Pancreas (tissue), 10 donors: ENCODE results near the gene KHSRP. TPM values are rescaled to one million over a fixed set of nuclear protein-coding genes. Genes with fewer than 3 reads are reported as not detected.
"Not testable (repeated sequence)": the region's sequence is repeated elsewhere in the genome, so short reads cannot be mapped to it uniquely, and the experiment has no call there.

Experiments
- ATAC-seq, 4 donors: fragments of 200-7000 bp; cut with Tn5 transposase; one replicate each; pipeline versions ENCODE4 v1.8.0 to v1.9.1; 2020; ENCODE audit warnings: mild to moderate bottlenecking in 4 of 4, moderate library complexity in 4 of 4
- DNase-seq, 6 donors: peaks; one replicate each; pipeline ENCODE4 v3.0.0-alpha.2; 2020
- FAIRE-seq: peaks from 2 replicates; lab custom pipeline; 2012; peaks lifted over from hg19 to GRCh38; lab: Jason Lieb, UNC
- H3K27ac ChIP-seq, 4 donors: fragments of 200-600 bp; sonication (generic); 1 replicate in 3 of 4; 2 replicates in 1 of 4; pipeline versions ENCODE4 v1.5.0 to v1.8.0; 2020
- H3K27me3 ChIP-seq, 4 donors: fragments of 200-600 bp; one replicate each; pipeline ENCODE4 v1.8.0; 2021
- H3K36me3 ChIP-seq, 3 donors: fragments of 200-600 bp; sonication (generic) in 1 of 3; one replicate each; pipeline versions ENCODE4 v1.5.0 to v1.8.0; 2020 to 2021
- H3K4me1 ChIP-seq, 3 donors: fragments of 200-600 bp; one replicate each; pipeline ENCODE4 v1.8.0; 2021
- H3K4me3 ChIP-seq, 4 donors: fragments of 200-600 bp; sonication (generic) in 2 of 4; one replicate each; pipeline versions ENCODE4 v1.5.0 to v1.8.0; 2020 to 2021
- H3K9me3 ChIP-seq, 4 donors: fragments of 200-600 bp; one replicate each; pipeline ENCODE4 v1.8.0; 2021
- CTCF ChIP-seq, 4 donors: fragments of 200-600 bp; sonication (generic) in 3 of 4; IDR thresholded peaks; one replicate each; pipeline versions ENCODE4 v1.5.0 to v1.8.0; 2021; ENCODE audit warnings: antibody characterized with exemption in 4 of 4
- WGBS, 2 donors: extraction: QIAGEN DNeasy Blood & Tissue Kit; methylation state at CpG; one replicate each; pipeline ENCODE4 v1.1.7; 2013; 5-methylcytosine and 5-hydroxymethylcytosine counted together
- intact Hi-C, 3 donors: fragments of 100-400 bp; cut with DNase I; formaldehyde crosslinking; loops; one replicate each; pipeline versions ENCODE4 v1.11.1 to v1.14.2; 2022
- polyA plus RNA-seq, 2 donors: library from polyadenylated mRNA; stranded (reverse); fragments of 200-250 nt; gene quantifications; one replicate each; pipeline ENCODE4 v1.2.3, GENCODE V29; 2013
- total RNA-seq, 6 donors: library from RNA; stranded (reverse); fragmentation: NEBNext Ultra II Directional in 4 of 6; extraction: Animal tissue kit (Norgen Biotek cat#: 25700) in 4 of 6; gene quantifications; one replicate each; pipeline versions ENCODE4 v1.2.1 to v1.2.4, GENCODE V29; 2021 to 2023
- donor health status: healthy with polysubstance abuse.
- donor health status: DM: no; HTN: no; CAD: no; lungs with moderate emphysema.
- donor health status: DM: no; HTN: no; CAD: no.
- donor health status: control.
- donor health status: control.
- donor health status: Bipolar disorder and iron deficiency.
- donor health status: DM: yes; HTN: yes; CAD: no.
- donor health status: DM: no; HTN: no; CAD: no.
- donor health status: DM: no; HTN: no; CAD: no.
- donor health status: DM: yes; HTN: yes; CAD: no.

KHSRP gene
- total and polyA plus RNA-seq, 8 donors = 67.2 to 119 (median 93.1) TPM

DNA sequence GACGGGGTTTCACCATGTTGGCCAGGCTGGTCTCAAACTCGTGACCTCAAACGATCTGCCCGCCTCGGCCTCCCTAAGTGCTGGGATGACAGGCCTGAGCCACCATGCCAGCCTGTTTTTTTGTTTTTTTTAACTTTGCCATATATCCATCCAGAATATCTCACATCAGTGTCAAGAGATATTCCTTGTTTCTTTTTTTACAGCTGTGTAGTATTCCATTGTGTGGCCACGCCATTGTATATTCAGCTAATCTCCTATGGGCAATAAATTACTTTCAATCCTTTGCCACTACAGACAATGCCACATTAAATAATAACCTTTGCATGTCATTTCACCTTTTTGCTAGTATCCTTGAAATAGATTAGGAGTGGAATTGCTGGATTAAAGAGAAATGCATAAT is 15.3 kb downstream of the KHSRP start:
- FAIRE-seq (no peak), DNase-seq (no peak), ATAC-seq (no peak)
- Histone ChIP-seq H3K4me3 (no peak overlapping the region), H3K9me3 (no peaks in the 10 kb centered on the region), H3K27ac (no peak overlapping the region), H3K27me3 (no peaks in the 10 kb centered on the region), H3K36me3 (peaks cover 0 to 4% (median 3%) of the 10 kb centered on the region in 3 donors), H3K4me1 (no peaks in the 10 kb centered on the region)
- intact Hi-C loops = no loop called here
- 88 to 95% methylated on average over 6 of the region's 6 CpGs for WGBS, 2 donors
- TF ChIP-seq CTCF (IDR thresholded peaks at IDR 0.05) = no peak

DNA sequence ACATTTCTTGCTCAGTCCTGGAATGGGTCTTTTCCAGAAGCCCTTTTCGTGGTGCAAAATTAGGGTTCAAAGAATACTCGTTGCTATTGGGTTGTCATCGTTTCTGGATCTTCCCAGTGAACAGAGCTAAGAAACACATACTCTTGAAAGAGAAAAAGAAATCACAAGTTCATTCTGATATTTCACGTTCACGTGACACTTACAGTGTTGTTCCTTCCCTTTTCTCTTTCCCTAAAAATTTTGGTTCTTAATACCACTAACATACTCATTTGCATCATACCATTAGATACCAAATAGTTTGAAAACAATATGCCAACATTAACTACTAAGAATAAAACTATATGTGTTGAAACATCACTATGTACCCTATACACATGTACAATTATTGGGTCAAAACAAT is 18.2 kb downstream of the KHSRP start:
- no peaks in the 10 kb centered on the region for H3K4me1 ChIP-seq
- WGBS, 2 donors = 74 to 88% methylated on average over 5 of the region's 5 CpGs
- no peak for FAIRE-seq
- no peaks in the 10 kb centered on the region for H3K9me3 ChIP-seq
- no peak for ATAC-seq
- intact Hi-C loops = no loop called here
- H3K4me3 ChIP-seq = no peak overlapping the region
- H3K36me3 ChIP-seq = no peaks in the 10 kb centered on the region
- H3K27me3 ChIP-seq = no peaks in the 10 kb centered on the region
- TF ChIP-seq CTCF (IDR thresholded peaks at IDR 0.05) = no peak
- no peak for DNase-seq
- no peak overlapping the region for H3K27ac ChIP-seq

GRCh38 chr19:6402837-6403608 is 21.6 kb downstream of the KHSRP start:
- no peak for DNase-seq

DNA sequence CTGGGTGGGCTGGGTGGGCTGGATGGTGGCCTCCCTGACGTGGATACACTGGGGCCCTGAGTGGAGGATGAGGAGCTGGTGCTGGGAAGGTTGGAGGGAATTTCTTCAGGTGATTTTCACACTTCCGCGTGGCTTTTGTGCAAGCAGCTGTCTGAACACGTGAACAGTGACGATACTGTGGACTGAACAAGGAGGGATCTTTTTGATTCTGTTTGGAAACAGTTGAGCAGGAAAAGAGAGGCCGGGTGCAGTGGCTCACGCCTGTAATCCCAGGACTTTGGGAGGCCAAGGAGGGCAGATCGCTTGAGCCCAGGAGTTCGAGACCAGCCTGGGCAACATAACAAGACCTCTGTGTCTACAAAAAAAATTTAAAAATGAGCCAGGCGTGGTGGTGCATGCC is 22.6 kb downstream of the KHSRP start:
- no peak for TF ChIP-seq CTCF (IDR thresholded peaks at IDR 0.05)
- H3K4me3 ChIP-seq = no peak overlapping the region
- H3K27ac ChIP-seq = no peak overlapping the region
- no peak for ATAC-seq
- no peak for FAIRE-seq
- DNase-seq = no peak
- no peaks in the 10 kb centered on the region for H3K9me3 ChIP-seq
- no peaks in the 10 kb centered on the region for H3K4me1 ChIP-seq
- intact Hi-C loops = no loop called here
- no peaks in the 10 kb centered on the region for H3K36me3 ChIP-seq
- WGBS, 2 donors = 88 to 92% methylated on average over 10 of the region's 10 CpGs
- H3K27me3 ChIP-seq = no peaks in the 10 kb centered on the region

More at GRCh38 chr19:6402837-6403608, 21.6 kb downstream of the KHSRP start:
- intact Hi-C loops = no loop called here
- H3K36me3 ChIP-seq = no peaks in the 10 kb centered on the region
- H3K9me3 ChIP-seq = no peaks in the 10 kb centered on the region
- peak in 3 of 4 donors; percentile 50 to 89 (median 75) for ATAC-seq
- H3K4me3 ChIP-seq = no peak overlapping the region
- no peaks in the 10 kb centered on the region for H3K4me1 ChIP-seq
- H3K27me3 ChIP-seq = no peaks in the 10 kb centered on the region
- H3K27ac ChIP-seq = no peak overlapping the region
- no peak for TF ChIP-seq CTCF (IDR thresholded peaks at IDR 0.05)
- WGBS, 2 donors = 56 to 59% methylated on average over 22 of the region's 22 CpGs
- no peak for FAIRE-seq

GRCh38 chr19:6400062-6400944 is 24.3 kb downstream of the KHSRP start:
- ATAC-seq, H3K9me3 ChIP-seq, intact Hi-C loops, FAIRE-seq, H3K27ac ChIP-seq, H3K4me1 ChIP-seq, DNase-seq, H3K36me3 ChIP-seq, H3K4me3 ChIP-seq, H3K27me3 ChIP-seq: not testable (repeated sequence)
- 88 to 90% methylated on average over 23 of the region's 23 CpGs for WGBS, 2 donors
